Measurements from ENCODE around the gene TNRC18. TPM values are rescaled to one million over a fixed set of nuclear protein-coding genes. Genes with fewer than 3 reads are reported as not detected.

Gene TNRC18
- total and polyA plus RNA-seq, 9 of the 15 experiments (the other 6 are each of a cell fraction or from before 2014, with no cell fraction given): 0.03 to 43.2 (median 18.0) TPM

GRCh38 chr7:5423976-5424748 is 528 bp upstream of the TNRC18 start (continued):
- TF ChIP-seq ELK3 (CRISPR knock-in tag; IDR thresholded peaks at IDR 0.05): no peak
- TF ChIP-seq DEAF1 (CRISPR knock-in tag; IDR thresholded peaks at IDR 0.05): no peak
- TF ChIP-seq ADNP (tag; IDR thresholded peaks at IDR 0.05): no peak
- TF ChIP-seq FOXO4 (CRISPR knock-in tag; IDR thresholded peaks at IDR 0.05): no peak
- TF ChIP-seq, protein P1, sequence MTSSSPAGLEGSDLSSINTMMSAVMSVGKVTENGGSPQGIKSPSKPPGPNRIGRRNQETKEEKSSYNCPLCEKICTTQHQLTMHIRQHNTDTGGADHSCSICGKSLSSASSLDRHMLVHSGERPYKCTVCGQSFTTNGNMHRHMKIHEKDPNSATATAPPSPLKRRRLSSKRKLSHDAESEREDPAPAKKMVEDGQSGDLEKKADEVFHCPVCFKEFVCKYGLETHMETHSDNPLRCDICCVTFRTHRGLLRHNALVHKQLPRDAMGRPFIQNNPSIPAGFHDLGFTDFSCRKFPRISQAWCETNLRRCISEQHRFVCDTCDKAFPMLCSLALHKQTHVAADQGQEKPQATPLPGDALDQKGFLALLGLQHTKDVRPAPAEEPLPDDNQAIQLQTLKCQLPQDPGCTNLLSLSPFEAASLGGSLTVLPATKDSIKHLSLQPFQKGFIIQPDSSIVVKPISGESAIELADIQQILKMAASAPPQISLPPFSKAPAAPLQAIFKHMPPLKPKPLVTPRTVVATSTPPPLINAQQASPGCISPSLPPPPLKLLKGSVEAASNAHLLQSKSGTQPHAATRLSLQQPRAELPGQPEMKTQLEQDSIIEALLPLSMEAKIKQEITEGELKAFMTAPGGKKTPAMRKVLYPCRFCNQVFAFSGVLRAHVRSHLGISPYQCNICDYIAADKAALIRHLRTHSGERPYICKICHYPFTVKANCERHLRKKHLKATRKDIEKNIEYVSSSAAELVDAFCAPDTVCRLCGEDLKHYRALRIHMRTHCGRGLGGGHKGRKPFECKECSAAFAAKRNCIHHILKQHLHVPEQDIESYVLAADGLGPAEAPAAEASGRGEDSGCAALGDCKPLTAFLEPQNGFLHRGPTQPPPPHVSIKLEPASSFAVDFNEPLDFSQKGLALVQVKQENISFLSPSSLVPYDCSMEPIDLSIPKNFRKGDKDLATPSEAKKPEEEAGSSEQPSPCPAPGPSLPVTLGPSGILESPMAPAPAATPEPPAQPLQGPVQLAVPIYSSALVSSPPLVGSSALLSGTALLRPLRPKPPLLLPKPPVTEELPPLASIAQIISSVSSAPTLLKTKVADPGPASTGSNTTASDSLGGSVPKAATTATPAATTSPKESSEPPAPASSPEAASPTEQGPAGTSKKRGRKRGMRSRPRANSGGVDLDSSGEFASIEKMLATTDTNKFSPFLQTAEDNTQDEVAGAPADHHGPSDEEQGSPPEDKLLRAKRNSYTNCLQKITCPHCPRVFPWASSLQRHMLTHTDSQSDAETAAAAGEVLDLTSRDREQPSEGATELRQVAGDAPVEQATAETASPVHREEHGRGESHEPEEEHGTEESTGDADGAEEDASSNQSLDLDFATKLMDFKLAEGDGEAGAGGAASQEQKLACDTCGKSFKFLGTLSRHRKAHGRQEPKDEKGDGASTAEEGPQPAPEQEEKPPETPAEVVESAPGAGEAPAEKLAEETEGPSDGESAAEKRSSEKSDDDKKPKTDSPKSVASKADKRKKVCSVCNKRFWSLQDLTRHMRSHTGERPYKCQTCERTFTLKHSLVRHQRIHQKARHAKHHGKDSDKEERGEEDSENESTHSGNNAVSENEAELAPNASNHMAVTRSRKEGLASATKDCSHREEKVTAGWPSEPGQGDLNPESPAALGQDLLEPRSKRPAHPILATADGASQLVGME (CRISPR knock-in tag; IDR thresholded peaks at IDR 0.05): no peak
- TF ChIP-seq, protein P2, sequence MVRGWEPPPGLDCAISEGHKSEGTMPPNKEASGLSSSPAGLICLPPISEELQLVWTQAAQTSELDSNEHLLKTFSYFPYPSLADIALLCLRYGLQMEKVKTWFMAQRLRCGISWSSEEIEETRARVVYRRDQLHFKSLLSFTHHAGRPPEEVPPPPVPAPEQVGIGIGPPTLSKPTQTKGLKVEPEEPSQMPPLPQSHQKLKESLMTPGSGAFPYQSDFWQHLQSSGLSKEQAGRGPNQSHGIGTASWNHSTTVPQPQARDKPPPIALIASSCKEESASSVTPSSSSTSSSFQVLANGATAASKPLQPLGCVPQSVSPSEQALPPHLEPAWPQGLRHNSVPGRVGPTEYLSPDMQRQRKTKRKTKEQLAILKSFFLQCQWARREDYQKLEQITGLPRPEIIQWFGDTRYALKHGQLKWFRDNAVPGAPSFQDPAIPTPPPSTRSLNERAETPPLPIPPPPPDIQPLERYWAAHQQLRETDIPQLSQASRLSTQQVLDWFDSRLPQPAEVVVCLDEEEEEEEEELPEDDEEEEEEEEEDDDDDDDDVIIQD (CRISPR knock-in tag; IDR thresholded peaks at IDR 0.05): no peak
- TF ChIP-seq ZNF3 (CRISPR knock-in tag; IDR thresholded peaks at IDR 0.05): no peak
- TF ChIP-seq, protein P3, sequence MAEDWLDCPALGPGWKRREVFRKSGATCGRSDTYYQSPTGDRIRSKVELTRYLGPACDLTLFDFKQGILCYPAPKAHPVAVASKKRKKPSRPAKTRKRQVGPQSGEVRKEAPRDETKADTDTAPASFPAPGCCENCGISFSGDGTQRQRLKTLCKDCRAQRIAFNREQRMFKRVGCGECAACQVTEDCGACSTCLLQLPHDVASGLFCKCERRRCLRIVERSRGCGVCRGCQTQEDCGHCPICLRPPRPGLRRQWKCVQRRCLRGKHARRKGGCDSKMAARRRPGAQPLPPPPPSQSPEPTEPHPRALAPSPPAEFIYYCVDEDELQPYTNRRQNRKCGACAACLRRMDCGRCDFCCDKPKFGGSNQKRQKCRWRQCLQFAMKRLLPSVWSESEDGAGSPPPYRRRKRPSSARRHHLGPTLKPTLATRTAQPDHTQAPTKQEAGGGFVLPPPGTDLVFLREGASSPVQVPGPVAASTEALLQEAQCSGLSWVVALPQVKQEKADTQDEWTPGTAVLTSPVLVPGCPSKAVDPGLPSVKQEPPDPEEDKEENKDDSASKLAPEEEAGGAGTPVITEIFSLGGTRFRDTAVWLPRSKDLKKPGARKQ (CRISPR knock-in tag; IDR thresholded peaks at IDR 0.05): no peak
- no peak for TF ChIP-seq YBX1 (IDR thresholded peaks at IDR 0.05)
- no peak for TF ChIP-seq ASH1L (IDR thresholded peaks at IDR 0.05; ENCODE audit: borderline replicate concordance, low read depth, partially characterized antibody)
- no peak for TF ChIP-seq ELF4 (CRISPR knock-in tag; IDR thresholded peaks at IDR 0.05)
- no peak for TF ChIP-seq BMI1 (IDR thresholded peaks at IDR 0.05; ENCODE audit: low read length)
- no peak for TF ChIP-seq FOXJ3 (CRISPR knock-in tag; IDR thresholded peaks at IDR 0.05)
- no peak for TF ChIP-seq SETDB1 (IDR thresholded peaks at IDR 0.05; ENCODE audit: low read length)
